ENCODE results near the gene ARHGEF39. TPM values are rescaled to one million over a fixed set of nuclear protein-coding genes. Genes with fewer than 3 reads are reported as not detected.

The ARHGEF39 gene
- total RNA-seq, 4 donors from 2014 or later: 0.88 to 2.2 TPM; not detected in 2

DNA sequence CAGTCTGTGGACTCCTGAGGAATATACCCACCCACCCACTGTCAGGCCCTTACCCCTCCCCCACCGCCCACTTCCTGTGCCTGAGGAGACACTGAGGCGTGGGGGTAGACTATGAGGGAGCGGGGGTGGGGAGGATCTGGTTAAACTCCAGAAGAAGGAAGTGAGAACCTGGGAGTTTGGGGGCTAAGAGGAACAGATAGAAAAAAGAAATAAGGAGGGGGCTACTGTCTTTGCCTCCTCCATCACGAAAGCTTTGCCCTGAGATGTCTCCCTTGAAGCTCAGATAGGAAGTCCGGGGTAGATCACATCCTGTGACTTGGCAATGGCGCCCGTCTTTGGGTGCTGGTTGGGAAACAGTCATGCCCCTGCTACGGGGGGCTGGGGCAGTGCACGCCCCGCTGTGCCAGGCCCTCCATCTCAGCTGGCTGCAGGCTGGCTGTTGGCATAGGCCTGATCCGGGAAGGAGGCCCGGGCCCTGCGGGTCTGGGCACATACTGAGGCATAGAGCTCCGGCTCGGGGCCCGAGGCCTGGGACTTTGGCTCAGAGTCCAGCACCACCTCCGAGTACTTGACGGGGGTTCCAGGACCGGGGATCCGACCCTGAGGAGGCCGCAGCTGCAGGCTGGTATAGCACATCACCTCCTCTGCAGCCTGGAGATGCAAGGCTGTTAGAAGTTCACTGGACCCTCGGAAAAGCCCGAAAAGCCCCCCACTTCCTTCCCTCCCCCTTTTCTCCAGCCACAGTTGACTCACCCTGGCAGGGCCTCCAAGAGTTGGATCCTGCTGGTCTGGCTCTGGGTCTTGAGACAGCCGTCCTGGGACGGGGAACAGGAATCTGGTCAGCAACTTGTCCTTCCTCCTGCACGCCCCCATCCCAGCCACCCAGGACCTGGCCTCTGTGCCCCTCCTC lies 15.3 kb downstream of the ARHGEF39 start:
- TF ChIP-seq, protein P1, sequence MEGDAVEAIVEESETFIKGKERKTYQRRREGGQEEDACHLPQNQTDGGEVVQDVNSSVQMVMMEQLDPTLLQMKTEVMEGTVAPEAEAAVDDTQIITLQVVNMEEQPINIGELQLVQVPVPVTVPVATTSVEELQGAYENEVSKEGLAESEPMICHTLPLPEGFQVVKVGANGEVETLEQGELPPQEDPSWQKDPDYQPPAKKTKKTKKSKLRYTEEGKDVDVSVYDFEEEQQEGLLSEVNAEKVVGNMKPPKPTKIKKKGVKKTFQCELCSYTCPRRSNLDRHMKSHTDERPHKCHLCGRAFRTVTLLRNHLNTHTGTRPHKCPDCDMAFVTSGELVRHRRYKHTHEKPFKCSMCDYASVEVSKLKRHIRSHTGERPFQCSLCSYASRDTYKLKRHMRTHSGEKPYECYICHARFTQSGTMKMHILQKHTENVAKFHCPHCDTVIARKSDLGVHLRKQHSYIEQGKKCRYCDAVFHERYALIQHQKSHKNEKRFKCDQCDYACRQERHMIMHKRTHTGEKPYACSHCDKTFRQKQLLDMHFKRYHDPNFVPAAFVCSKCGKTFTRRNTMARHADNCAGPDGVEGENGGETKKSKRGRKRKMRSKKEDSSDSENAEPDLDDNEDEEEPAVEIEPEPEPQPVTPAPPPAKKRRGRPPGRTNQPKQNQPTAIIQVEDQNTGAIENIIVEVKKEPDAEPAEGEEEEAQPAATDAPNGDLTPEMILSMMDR (IDR thresholded peaks at IDR 0.05; ENCODE audit: low read depth): no peak

GRCh38 chr9:35646533-35647265 lies 18.3 kb downstream of the ARHGEF39 start:
- TF ChIP-seq, protein P1 (IDR thresholded peaks at IDR 0.05; ENCODE audit: low read depth): no peak

GRCh38 chr9:35646153-35646532 lies 18.9 kb downstream of the ARHGEF39 start:
- TF ChIP-seq, protein P1 (IDR thresholded peaks at IDR 0.05; ENCODE audit: low read depth): no peak

DNA sequence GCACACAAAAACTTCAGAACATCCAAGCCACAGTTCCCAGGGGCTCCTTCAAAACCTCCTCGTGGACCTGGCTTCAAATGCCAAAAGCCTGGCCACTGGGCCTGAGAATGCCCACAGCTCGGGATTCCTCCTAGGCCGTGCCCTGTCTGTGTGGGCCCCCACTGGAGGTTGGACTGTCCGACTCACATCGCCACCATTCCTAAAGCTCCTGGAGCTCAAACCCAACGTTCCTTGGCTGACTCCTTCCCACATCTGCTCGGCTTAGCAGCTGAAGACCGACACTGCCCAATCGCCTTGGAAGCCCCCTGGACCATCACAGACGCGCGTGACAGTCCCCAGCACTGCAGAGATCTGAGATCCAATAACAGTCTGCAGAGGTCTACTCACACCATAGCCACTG lies 21.9 kb downstream of the ARHGEF39 start:
- TF ChIP-seq, protein P1 (IDR thresholded peaks at IDR 0.05; ENCODE audit: low read depth): no peak

GRCh38 chr9:35639631-35640030 lies 25.4 kb downstream of the ARHGEF39 start:
- TF ChIP-seq, protein P1 (IDR thresholded peaks at IDR 0.05; ENCODE audit: low read depth): no peak

- TF ChIP-seq, protein P1 (IDR thresholded peaks at IDR 0.05; ENCODE audit: low read depth): no peak
Measured at GRCh38 chr9:35636135-35636876, 28.7 kb downstream of the ARHGEF39 start.

All from subcutaneous adipose tissue (tissue), 4 donors.